H9 (cell line): ENCODE data around the gene FARS2. TPM values are rescaled to one million over a fixed set of nuclear protein-coding genes. Genes with fewer than 3 reads are reported as not detected.

ENCODE experiments used
- DNase-seq: peaks from one replicate; pipeline ENCODE4 v3.0.0-alpha.2; 2017
- H2AFZ ChIP-seq: one replicate; pipeline ENCODE4 v1.6.1; 2013; ENCODE audit warnings: mild to moderate bottlenecking, low read length, control low read depth, moderate library complexity
- H2AK5ac ChIP-seq: 2 replicates; pipeline ENCODE4 v1.6.1; 2013; ENCODE audit warnings: low read length, control low read depth, mixed read lengths; ENCODE audit not compliant: insufficient read length
- H2BK120ac ChIP-seq: one replicate; pipeline ENCODE4 v1.6.1; 2013; ENCODE audit warnings: low read depth, mild to moderate bottlenecking, low read length, control low read depth, inconsistent platforms; ENCODE audit not compliant: poor library complexity, severe bottlenecking
- H2BK12ac ChIP-seq: 2 replicates; pipeline ENCODE4 v1.6.1; 2013; ENCODE audit warnings: low read length, control low read depth, mixed read lengths, low read depth; ENCODE audit not compliant: insufficient read length
- H2BK15ac ChIP-seq: 2 replicates; pipeline ENCODE4 v1.6.1; 2013; ENCODE audit warnings: low read depth, low read length, control low read depth
- H2BK20ac ChIP-seq: one replicate; pipeline ENCODE4 v1.6.1; 2013; ENCODE audit warnings: low read depth, mild to moderate bottlenecking, low read length, control low read depth, inconsistent platforms; ENCODE audit not compliant: poor library complexity, severe bottlenecking
- H2BK5ac ChIP-seq: 2 replicates; pipeline ENCODE4 v1.6.1; 2013; ENCODE audit warnings: low read length, control low read depth, mixed read lengths; ENCODE audit not compliant: insufficient read length
- H3K14ac ChIP-seq: 2 replicates; pipeline ENCODE4 v1.6.1; 2013; ENCODE audit warnings: low read length, control low read depth; ENCODE audit not compliant: insufficient read depth
- H3K18ac ChIP-seq: 2 replicates; pipeline ENCODE4 v1.6.1; 2013; ENCODE audit warnings: low read depth, mild to moderate bottlenecking, mixed read lengths, low read length, control low read depth; ENCODE audit not compliant: insufficient read length
- H3K23ac ChIP-seq: 2 replicates; pipeline ENCODE4 v1.6.1; 2013; ENCODE audit warnings: low read length, control low read depth, mixed read lengths, low read depth; ENCODE audit not compliant: insufficient read length
- H3K23me2 ChIP-seq: 2 replicates; pipeline ENCODE4 v1.6.1; 2013; ENCODE audit warnings: low read depth, mild to moderate bottlenecking, mixed read lengths, low read length, control low read depth; ENCODE audit not compliant: insufficient read length, poor library complexity, severe bottlenecking
- H3K27ac ChIP-seq: 2 replicates; pipeline ENCODE4 v1.5.1; 2013; ENCODE audit warnings: low read length, control low read depth, mixed read lengths, low read depth; ENCODE audit not compliant: insufficient read length
- H3K27me3 ChIP-seq: 2 replicates; pipeline ENCODE4 v1.6.1; 2013; ENCODE audit warnings: low read length, control low read depth, inconsistent platforms; ENCODE audit not compliant: insufficient read depth
- H3K4ac ChIP-seq: 2 replicates; pipeline ENCODE4 v1.6.1; 2013; ENCODE audit warnings: low read depth, mild to moderate bottlenecking, control low read depth, inconsistent platforms, low read length, moderate library complexity
- H3K4me1 ChIP-seq: 2 replicates; pipeline ENCODE4 v1.6.1; 2013; ENCODE audit warnings: low read length, control low read depth, inconsistent platforms; ENCODE audit not compliant: insufficient read depth
- H3K4me2 ChIP-seq: 2 replicates; pipeline ENCODE4 v1.6.1; 2013; ENCODE audit warnings: low read length, control low read depth, mixed read lengths; ENCODE audit not compliant: insufficient read length, insufficient read depth
- H3K56ac ChIP-seq: 2 replicates; pipeline ENCODE4 v1.6.1; 2013; ENCODE audit warnings: low read depth, mild to moderate bottlenecking, mixed read lengths, low read length, control low read depth; ENCODE audit not compliant: insufficient read length
- H3K79me1 ChIP-seq: 2 replicates; pipeline ENCODE4 v1.6.1; 2013; ENCODE audit warnings: low read depth, mild to moderate bottlenecking, moderate library complexity, low read length, control low read depth, inconsistent platforms; ENCODE audit not compliant: insufficient read depth, poor library complexity, severe bottlenecking
- H3K79me2 ChIP-seq: 2 replicates; pipeline ENCODE4 v1.6.1; 2013; ENCODE audit warnings: low read length, control low read depth, inconsistent platforms; ENCODE audit not compliant: insufficient read depth
- H3K9ac ChIP-seq: 2 replicates; pipeline ENCODE4 v1.6.1; 2013; ENCODE audit warnings: low read length, control low read depth, mixed read lengths; ENCODE audit not compliant: insufficient read length; ENCODE audit errors: extremely low read depth
- H3K9me3 ChIP-seq: one replicate; pipeline ENCODE4 v1.6.1; 2013; ENCODE audit warnings: low read depth, low read length, inconsistent platforms; ENCODE audit not compliant: control insufficient read depth
- H3T11ph ChIP-seq: one replicate; pipeline ENCODE4 v1.6.1; 2013; ENCODE audit warnings: mild to moderate bottlenecking, low read length, control low read depth, inconsistent platforms
- H4K20me1 ChIP-seq: one replicate; pipeline ENCODE4 v1.6.1; 2013; ENCODE audit not compliant: control insufficient read depth, insufficient read length, insufficient read depth
- H4K5ac ChIP-seq: 2 replicates; pipeline ENCODE4 v1.6.1; 2013; ENCODE audit warnings: low read depth, mild to moderate bottlenecking, mixed read lengths, low read length, control low read depth; ENCODE audit not compliant: insufficient read length
- H4K8ac ChIP-seq: replicated peaks from 2 replicates; pipeline ENCODE4 v1.6.1; 2013; ENCODE audit warnings: low read length, control low read depth, mixed read lengths, low read depth; ENCODE audit not compliant: insufficient read length
- H4K91ac ChIP-seq: 2 replicates; pipeline ENCODE4 v1.6.1; 2013; ENCODE audit warnings: low read depth, mild to moderate bottlenecking, moderate library complexity, mixed read lengths, low read length, control low read depth; ENCODE audit not compliant: insufficient read length
- H3K27ac Mint-ChIP-seq, 3 experiments: 2 replicates in 2 of 3; 3 replicates in 1 of 3; pipeline ENCODE4 v1.8.0; 2020 to 2021; ENCODE audit warnings: mixed read lengths in 3 of 3, mild to moderate bottlenecking in 1 of 3, moderate library complexity in 1 of 3
- H3K27me3 Mint-ChIP-seq: 2 replicates; pipeline ENCODE4 v1.8.0; 2021; ENCODE audit warnings: low read depth, mild to moderate bottlenecking, moderate library complexity, mixed read lengths
- H3K36me3 Mint-ChIP-seq, 3 experiments: 2 replicates in 2 of 3; 3 replicates in 1 of 3; pipeline ENCODE4 v1.8.0; 2020 to 2021; ENCODE audit warnings: low read depth in 3 of 3, mixed read lengths in 3 of 3; ENCODE audit not compliant: insufficient read depth in 1 of 3
- H3K4me1 Mint-ChIP-seq, 2 experiments: 2 replicates each; pipeline ENCODE4 v1.8.0; 2020; ENCODE audit warnings: mixed read lengths in 2 of 2
- H3K4me3 Mint-ChIP-seq, 2 experiments: 2 replicates in 1 of 2; 3 replicates in 1 of 2; pipeline ENCODE4 v1.8.0; 2020 to 2021; ENCODE audit warnings: mild to moderate bottlenecking in 2 of 2, mixed read lengths in 2 of 2, moderate library complexity in 1 of 2
- H3K9me3 Mint-ChIP-seq, 2 experiments: 2 replicates in 1 of 2; 3 replicates in 1 of 2; pipeline ENCODE4 v1.8.0; 2020; ENCODE audit warnings: mild to moderate bottlenecking in 2 of 2, mixed read lengths in 2 of 2, moderate library complexity in 1 of 2
- CTCF ChIP-seq: fragments of 200-600 bp; sonication (generic); conservative IDR thresholded peaks from 3 replicates; pipeline ENCODE4 v1.8.0; 2021; ENCODE audit warnings: antibody characterized with exemption, mild to moderate bottlenecking
- WGBS: extraction: QIAGEN DNeasy Blood & Tissue Kit; methylation state at CpG from one replicate; pipeline ENCODE4 v1.1.7; 2013; ENCODE audit warnings: missing lambda C conversion rate, low lambda C conversion rate, mixed read lengths; ENCODE audit not compliant: insufficient read length; ENCODE audit errors: extremely low coverage; 5-methylcytosine and 5-hydroxymethylcytosine counted together
- total RNA-seq: library from RNA; stranded (reverse); gene quantifications from 2 replicates; pipeline ENCODE4 v1.2.1, GENCODE V29; 2021

The FARS2 gene
- total RNA-seq, 1 experiment from 2014 or later, result 8.5 TPM

GRCh38 chr6:5223309-5223708, 38.0 kb upstream of the FARS2 start:
- no peaks in the 10 kb centered on the region for H3K27me3 ChIP-seq
- no peak overlapping the region for H3K9ac ChIP-seq
- H3K56ac ChIP-seq, result no peak overlapping the region
- Mint-ChIP-seq H3K36me3 (no peaks in the 10 kb centered on the region; a peak in 2 of 7 replicates), H3K27me3 (no peaks in the 10 kb centered on the region), H3K4me3 (no peak overlapping the region), H3K9me3 (no peaks in the 10 kb centered on the region), H3K4me1 (peaks cover 4 to 5% of the 10 kb centered on the region in 2 experiments; a peak in 3 of 4 replicates), H3K27ac (no peak overlapping the region; a peak in 1 of 7 replicates)
- H3K27ac ChIP-seq, result no peak overlapping the region
- no peaks in the 10 kb centered on the region for H3K79me1 ChIP-seq
- H3K4me2 ChIP-seq, result no peak overlapping the region
- no peak overlapping the region for H2AFZ ChIP-seq
- H3K4me1 ChIP-seq, result no peaks in the 10 kb centered on the region
- H2AK5ac ChIP-seq, result no peak overlapping the region
- no peaks in the 10 kb centered on the region for H4K20me1 ChIP-seq
- TF ChIP-seq CTCF, result no peak
- no peak overlapping the region for H2BK15ac ChIP-seq
- no peak overlapping the region for H4K8ac ChIP-seq
- H4K91ac ChIP-seq, result no peak overlapping the region
- H3K9me3 ChIP-seq, result no peaks in the 10 kb centered on the region
- no peak overlapping the region for H3K14ac ChIP-seq
- H3K23ac ChIP-seq, result no peak overlapping the region
- no peaks in the 10 kb centered on the region for H3K23me2 ChIP-seq
- no peak overlapping the region for H2BK120ac ChIP-seq
- no peak overlapping the region for H3K4ac ChIP-seq
- H4K5ac ChIP-seq, result no peak overlapping the region
- no peak overlapping the region for H3T11ph ChIP-seq
- no peak for DNase-seq
- no peak overlapping the region for H2BK5ac ChIP-seq
- H3K79me2 ChIP-seq, result no peaks in the 10 kb centered on the region
- no peak overlapping the region for H2BK12ac ChIP-seq
- no peak overlapping the region for H2BK20ac ChIP-seq
- WGBS, result no CpG with 5 or more reads among the region's 6 CpGs
- H3K18ac ChIP-seq, result no peak overlapping the region
